GM21786 (cell line): Measurements from ENCODE around the gene MYOZ3.

Source experiments
- ATAC-seq: cut with Tn5 transposase; IDR thresholded peaks from one replicate; pipeline ENCODE4 v1.9.1; 2021; ENCODE audit not compliant: unreplicated experiment

The MYOZ3 gene

DNA sequence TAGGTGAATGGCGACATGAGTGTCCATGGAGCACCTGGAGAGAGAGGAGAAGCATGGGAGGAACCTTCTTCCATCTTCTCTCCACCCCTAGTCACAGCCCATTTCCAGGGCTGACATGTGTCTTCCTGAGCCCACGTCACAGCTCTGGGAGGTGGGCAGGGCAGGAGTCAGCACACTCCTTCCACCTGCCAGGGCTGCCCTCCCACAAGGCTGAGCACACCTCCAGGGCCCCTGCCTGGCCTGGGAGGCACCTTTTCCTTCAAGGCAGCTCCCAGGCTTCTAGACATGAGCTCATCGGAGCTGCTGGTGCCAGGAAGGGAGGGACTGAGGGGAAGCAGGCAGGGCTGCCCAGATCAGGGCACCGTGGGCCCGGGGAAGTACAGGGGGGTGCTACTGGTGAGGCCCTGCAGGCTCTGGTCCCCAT lies 34.2 kb upstream of the MYOZ3 start:
- ATAC-seq = no peak

DNA sequence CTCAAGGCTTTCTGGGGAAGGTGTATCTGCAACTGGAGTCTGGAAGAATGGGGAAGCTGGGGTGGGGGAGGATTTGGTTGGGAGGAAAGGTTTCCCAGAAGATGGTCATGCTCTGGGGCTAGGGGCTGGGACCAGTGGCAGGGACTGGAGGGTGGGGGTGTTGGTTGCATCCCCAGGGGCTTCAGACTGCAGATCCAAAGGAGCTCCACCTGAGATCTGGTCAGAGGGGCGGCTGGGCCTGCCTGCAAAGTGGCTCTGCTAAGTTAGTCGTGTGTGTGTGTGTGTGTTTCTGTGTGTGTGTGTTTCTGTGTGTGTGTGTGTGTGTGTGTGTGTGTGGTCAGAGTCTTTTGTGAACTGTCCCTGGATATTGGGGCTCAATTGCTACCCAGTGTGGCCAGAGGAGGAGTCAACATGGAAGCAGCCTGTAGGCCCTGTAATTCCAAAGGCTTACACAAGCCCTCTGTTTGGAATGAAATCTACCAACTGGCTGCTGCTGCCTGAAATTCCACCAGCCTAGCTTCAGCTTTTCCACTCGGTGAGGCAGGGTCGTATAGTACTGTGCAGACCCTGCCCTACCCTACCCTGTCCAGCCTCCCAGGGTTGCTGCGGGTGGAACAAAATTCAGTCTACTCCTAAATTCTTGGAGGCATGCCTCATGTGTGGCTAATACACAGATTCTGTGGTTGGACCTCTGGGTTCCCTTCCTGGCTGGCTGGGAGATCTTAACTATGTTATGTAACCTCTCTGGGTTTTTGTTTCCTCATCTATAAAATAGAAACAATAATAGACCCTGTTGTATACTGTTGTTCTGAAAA lies 33.1 kb upstream of the MYOZ3 start:
- ATAC-seq = no peak

DNA sequence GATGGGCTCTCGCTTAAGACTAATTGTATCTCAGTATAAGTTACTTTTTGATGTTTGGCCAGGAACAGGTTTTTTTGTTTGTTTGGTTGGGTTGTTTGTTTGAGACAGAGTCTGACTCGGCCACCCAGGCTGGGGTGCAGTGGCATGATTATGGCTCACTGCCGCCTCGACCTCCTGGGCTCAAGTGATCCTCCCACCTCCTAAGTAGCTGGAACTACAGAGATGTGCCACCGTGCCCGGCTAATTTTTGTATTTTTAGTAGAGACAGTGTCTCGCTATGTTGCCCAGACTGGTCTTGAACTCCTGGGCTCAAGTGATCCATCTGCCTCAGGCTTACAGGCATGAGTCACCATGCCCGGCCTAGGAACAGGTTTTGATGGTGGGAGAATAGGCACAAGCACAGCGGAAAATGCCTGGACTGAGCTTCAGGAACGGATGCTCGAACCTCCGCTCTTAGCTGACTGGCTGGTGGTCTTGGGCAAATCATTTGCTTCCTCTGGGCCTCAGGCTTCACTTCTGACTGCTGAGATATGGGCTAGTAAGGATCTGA lies 32.0 kb upstream of the MYOZ3 start:
- no peak for ATAC-seq

- ATAC-seq = no peak
Observed at GRCh38 chr5:150630016-150630415, 31.0 kb upstream of the MYOZ3 start.

- no peak for ATAC-seq
Observed at GRCh38 chr5:150630461-150631325, 30.4 kb upstream of the MYOZ3 start.

GRCh38 chr5:150631326-150631701 lies 29.7 kb upstream of the MYOZ3 start:
- ATAC-seq = no peak

DNA sequence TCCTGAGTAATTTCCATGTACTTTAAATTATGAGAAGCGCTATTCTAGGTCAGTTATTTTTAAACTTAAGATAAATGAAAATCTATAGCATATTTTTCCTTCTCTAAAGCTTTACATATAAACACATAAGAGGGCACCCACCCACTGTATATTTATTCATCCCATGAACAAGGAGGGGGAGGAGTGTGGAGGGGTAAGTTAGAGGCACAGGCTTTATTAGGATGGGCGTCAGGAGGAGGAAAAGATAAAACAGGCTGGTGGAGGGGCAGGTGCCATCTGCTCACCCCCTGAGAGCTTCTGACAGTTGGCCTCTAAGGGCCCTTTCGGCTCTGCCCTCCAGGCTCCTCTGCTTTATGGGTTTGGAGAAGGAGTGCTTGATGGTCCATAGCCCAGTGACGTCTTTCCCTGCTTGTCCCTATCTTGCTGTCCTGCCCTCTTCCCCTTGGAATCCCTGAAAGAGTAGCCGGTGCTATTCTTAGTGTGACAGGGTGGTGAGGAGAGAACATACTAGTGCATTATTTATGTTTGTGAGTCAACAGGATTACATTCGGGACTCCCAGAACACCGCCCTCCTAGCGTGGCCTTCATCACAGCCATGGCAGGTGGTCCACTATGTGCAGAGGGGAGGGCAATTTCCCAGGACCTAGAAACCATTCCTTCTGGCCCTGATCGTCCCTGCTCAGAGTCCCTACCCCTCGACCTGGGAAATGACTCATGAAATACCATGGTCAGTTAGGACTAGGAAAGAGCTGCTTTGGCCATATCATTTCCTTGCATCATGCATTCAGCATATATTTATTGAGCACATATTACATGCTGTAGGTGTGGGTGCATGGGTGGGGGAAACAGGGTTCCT lies 28.5 kb upstream of the MYOZ3 start:
- no peak for ATAC-seq

DNA sequence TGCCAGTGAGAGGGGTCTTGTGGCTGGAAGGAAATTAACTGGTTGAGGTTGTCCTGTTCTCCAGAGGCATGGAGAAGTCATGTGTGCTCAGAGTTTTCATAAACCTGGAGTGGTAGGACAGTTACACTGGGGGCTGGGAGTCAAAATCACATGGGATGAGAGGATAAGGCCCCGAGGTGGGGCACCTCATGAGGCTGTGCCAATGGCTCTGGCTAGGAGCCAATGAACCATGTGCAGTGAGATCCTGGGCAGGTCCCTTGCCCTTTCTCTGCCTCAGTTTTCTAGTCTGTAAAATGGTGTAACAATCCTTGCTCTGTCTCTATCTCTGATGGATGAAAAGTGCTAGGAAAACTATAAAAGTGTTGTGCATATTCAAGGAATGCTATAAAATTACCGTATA lies 27.6 kb upstream of the MYOZ3 start:
- ATAC-seq = no peak

DNA sequence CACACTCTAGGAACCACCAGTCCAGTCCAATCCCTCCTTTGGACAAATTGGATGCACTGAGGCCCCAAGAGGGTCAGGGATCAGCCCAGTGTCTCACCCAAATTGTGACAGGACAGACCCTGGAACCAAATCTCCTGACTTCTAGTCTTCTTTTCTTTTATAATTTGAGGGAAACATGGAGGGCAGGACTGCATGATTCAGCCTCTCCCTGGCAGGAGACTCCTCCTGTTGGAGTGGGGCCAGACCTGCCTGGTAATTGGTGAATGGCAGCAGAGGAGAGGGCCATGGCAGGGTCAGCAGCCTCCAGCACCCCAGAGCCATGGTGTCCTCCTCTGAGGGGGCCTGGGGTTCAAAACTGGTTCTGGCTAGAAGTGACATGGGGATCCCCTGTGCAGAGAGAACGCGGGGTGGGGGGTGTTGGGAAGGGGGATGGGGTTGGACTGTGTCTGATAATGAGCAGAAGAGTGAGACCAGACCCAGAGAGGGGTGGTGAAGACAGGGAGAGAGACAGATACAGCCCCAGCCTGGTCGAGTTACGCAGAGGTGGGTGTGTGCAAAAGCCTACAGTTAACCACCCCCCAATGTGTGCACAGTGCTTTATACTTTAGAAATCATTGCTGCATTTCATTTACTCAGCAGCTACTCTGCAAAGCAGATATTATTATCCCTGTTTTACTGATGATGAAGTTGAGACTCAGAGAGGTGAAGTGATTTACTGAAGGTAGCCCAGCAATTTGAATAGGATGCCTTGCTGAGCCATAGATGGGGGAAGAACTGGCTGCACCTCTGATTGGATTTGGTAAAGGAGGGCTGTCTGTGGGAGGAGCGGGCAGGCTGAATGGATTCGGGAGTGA lies 24.4 kb upstream of the MYOZ3 start:
- no peak for ATAC-seq

GRCh38 chr5:150637245-150638052 lies 23.6 kb upstream of the MYOZ3 start:
- no peak for ATAC-seq

DNA sequence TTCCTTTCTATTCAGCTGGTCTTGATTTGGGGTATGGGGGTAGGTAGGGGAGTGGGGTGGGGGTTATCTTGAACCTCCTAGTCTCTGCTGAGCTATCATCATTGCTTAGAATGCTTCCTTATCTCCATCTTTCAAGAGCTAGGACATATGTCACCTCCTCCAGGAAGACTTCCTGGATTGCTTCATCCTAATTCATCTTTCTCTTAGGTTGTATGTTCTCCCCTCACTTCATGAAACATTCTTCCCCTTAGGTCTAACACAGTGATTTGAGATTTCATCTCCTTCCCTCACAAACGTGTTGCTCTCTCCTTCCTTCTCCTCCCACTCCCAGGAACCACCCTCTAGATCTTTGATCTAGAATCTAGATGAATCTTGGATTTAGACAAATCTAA lies 23.0 kb upstream of the MYOZ3 start:
- no peak for ATAC-seq

- no peak for ATAC-seq
Observed at GRCh38 chr5:150638488-150639376, 22.3 kb upstream of the MYOZ3 start.

DNA sequence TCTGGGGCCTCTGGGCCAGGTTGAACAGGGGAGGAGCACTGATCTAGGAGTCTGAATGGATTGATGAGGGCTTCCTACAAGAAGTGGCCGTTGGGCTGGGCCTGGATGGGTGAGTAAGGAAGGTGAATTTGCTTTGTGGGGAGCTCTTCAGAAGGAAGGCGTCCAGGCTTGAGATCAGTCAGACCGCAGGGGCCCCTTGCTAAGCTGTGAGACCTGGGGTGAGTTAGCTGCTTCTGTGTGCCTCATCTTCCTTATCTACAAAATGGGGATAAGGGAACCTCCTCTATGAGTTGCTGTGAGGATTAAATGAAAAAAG lies 21.7 kb upstream of the MYOZ3 start:
- ATAC-seq = no peak

DNA sequence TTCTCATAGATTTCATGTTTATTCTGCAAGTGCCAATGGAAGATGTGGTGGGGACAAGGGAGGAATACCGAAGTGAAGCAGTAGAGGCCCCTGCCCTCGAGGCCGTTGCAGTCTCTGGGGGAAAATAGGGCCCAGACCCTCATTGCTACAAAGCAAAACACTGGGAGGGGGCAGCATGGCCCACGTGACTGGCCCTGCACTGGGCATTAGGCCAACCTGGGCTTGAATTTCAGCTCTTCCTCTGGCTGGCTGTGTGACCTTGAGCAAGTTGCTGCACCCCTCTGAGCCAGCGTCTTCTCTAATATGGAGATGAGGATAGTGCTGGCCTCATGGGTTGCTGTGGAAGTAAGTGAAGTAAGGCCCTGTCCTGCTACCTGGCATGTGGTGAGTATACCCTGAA lies 21.3 kb upstream of the MYOZ3 start:
- no peak for ATAC-seq

DNA sequence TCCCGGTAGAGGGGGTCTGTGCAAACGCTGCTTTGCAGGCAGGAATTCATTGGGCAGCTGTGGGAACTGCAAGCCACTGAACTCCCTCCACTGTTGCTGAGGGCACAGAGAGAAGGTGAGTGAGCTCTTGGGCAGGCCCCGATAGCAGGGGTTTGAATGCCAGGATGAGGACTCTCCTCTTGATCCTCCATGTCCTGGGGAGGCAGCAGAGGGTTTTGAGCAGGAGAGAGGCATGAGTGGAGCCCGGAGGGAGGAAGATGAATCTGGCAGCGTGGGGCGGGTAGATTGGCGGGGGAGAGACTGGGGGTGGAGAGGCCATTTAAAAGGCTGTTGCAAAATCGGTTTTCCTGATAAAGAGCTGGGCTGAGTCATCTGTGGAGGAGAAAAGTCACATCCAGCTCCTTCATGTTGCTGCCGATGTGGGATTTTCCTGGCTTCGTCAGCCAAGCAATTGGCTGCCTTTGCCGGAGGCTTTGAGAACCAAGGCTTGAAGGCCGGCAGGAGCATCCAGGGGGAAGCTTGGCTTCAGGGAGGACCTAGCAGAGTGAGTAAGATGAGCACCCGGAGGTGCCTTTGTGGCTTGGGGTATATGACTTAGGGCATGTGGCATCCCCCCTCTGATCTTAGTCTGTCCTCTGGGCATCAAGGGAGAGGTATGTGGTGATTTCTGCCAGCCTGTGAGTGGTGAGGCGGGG lies 20.6 kb upstream of the MYOZ3 start, which contains the start of gene SYNPO:
Gene SYNPO (plus strand): TSS at position 350 of the 695 bp plus-strand sequence. CDS start 7,616 bp downstream, outside the sequence.
- ATAC-seq = no peak

GRCh38 chr5:150641006-150641570 lies 20.0 kb upstream of the MYOZ3 start:
- no peak for ATAC-seq

GRCh38 chr5:150641824-150642566 lies 19.1 kb upstream of the MYOZ3 start:
- no peak for ATAC-seq
